ENCODE results near the gene PMPCA. TPM values are rescaled to one million over a fixed set of nuclear protein-coding genes. Genes with fewer than 3 reads are reported as not detected.

PMPCA gene
- total and polyA plus RNA-seq, 2 donors (not counting 3 experiments of a cell fraction or from before 2014, with no cell fraction given) = 69.0 to 75.3 TPM

DNA sequence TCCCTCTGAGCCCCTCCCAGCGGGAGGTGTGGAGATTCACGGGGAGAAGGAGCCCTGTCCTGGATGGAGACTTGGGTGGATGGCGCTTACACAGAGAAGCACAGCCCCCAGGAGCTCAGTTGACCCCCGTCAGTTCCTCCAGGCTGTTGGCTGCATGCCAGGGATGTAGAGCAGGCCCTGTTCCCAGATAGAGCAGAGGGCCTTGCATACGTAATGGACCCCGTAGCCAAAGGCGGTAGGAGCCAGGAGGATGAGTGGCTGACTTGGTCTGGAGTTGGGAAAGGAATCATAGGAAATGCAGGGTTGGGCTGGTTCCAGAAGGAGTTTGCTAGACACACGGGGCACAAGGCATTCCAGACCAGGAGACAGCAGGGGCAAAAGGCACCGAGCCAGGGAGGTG is 2.5 kb downstream of the PMPCA start:
- no peak for FAIRE-seq
- peaks cover 43% of the 10 kb centered on the region for H3K79me2 ChIP-seq (ENCODE audit: control insufficient read depth, insufficient read depth, low read length)
- no peak for TF ChIP-seq EZH2 (IDR thresholded peaks at IDR 0.05; ENCODE audit: borderline replicate concordance, low read depth, low read length, severe bottlenecking)
- no peak for TF ChIP-seq MYC (IDR thresholded peaks at IDR 0.05; ENCODE audit: low read depth, low read length)
- no peak for TF ChIP-seq FOS (IDR thresholded peaks at IDR 0.05; ENCODE audit: borderline replicate concordance, insufficient read depth, low read length)
- TF ChIP-seq, protein P1, sequence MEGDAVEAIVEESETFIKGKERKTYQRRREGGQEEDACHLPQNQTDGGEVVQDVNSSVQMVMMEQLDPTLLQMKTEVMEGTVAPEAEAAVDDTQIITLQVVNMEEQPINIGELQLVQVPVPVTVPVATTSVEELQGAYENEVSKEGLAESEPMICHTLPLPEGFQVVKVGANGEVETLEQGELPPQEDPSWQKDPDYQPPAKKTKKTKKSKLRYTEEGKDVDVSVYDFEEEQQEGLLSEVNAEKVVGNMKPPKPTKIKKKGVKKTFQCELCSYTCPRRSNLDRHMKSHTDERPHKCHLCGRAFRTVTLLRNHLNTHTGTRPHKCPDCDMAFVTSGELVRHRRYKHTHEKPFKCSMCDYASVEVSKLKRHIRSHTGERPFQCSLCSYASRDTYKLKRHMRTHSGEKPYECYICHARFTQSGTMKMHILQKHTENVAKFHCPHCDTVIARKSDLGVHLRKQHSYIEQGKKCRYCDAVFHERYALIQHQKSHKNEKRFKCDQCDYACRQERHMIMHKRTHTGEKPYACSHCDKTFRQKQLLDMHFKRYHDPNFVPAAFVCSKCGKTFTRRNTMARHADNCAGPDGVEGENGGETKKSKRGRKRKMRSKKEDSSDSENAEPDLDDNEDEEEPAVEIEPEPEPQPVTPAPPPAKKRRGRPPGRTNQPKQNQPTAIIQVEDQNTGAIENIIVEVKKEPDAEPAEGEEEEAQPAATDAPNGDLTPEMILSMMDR (IDR thresholded peaks at IDR 0.05; ENCODE audit: extremely low read depth in 1 of 2, insufficient read depth in 1 of 2, low read depth in 1 of 2, low read length in 2 of 2) = no peak
- TF ChIP-seq, protein P2, sequence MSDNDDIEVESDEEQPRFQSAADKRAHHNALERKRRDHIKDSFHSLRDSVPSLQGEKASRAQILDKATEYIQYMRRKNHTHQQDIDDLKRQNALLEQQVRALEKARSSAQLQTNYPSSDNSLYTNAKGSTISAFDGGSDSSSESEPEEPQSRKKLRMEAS (IDR thresholded peaks at IDR 0.05; ENCODE audit: insufficient read depth, insufficient read length) = no peak
- no peak for TF ChIP-seq GATA2 (IDR thresholded peaks at IDR 0.05; ENCODE audit: insufficient read depth, insufficient read length, low read depth, low read length)
- no peak for TF ChIP-seq POLR2A (IDR thresholded peaks at IDR 0.05; ENCODE audit: low read depth, low read length)
- no peak for TF ChIP-seq POLR2AphosphoS5 (IDR thresholded peaks at IDR 0.05; ENCODE audit: insufficient read depth, low read depth, low read length)
- TF ChIP-seq JUN (IDR thresholded peaks at IDR 0.05; ENCODE audit: borderline replicate concordance, insufficient read depth, insufficient read length, low read depth) = no peak

More for the DNA sequence above, 2.5 kb downstream of the PMPCA start:
- peaks cover 14 to 40% of the 10 kb centered on the region in 2 experiments for H3K36me3 ChIP-seq (ENCODE audit: control insufficient read depth in 2 of 2, extremely low read depth in 1 of 2, insufficient read depth in 2 of 2, low read length in 2 of 2)
- H3K4me3 ChIP-seq (replicated peaks in 1 of 3; ENCODE audit: insufficient read depth in 1 of 3, low read depth in 1 of 3, low read length in 3 of 3) = no peak overlapping the region
- H4K20me1 ChIP-seq (replicated peaks; ENCODE audit: control insufficient read depth, extremely low read depth, insufficient read depth, low read length) = no peaks in the 10 kb centered on the region
- BruUV-seq (replicated peaks) = no TSS peak
- intact Hi-C loops (cut with micrococcal nuclease) (no loop called here), dilution Hi-C loops (cut with MboI; ENCODE audit: extremely low pct_ligation_motif_present, low sequenced_read_pairs) (no loop called here)
- no peak overlapping the region for H2AFZ ChIP-seq (ENCODE audit: low read depth, low read length)
- CTCF ChIA-PET = no interaction called here
- H3K9me1 ChIP-seq (replicated peaks; ENCODE audit: control insufficient read depth, extremely low read depth, insufficient read depth, low read length) = no peaks in the 10 kb centered on the region
- peaks cover 20% of the 10 kb centered on the region for H3K4me1 ChIP-seq (ENCODE audit: control insufficient read depth, extremely low read depth, insufficient read depth, low read length)
- no peak overlapping the region for H3K27ac ChIP-seq (ENCODE audit: insufficient read depth, low read depth, low read length)
- no peak for DNase-seq (ENCODE audit: low read depth, low spot score)
- H3K27me3 ChIP-seq (ENCODE audit: control insufficient read depth in 2 of 2, insufficient read depth in 2 of 2, low read length in 2 of 2) = no peaks in the 10 kb centered on the region
- no peak overlapping the region for H3K9ac ChIP-seq (replicated peaks; ENCODE audit: extremely low read depth, insufficient read depth, low read length)
- H3K4me2 ChIP-seq (ENCODE audit: insufficient read depth, low read length) = no peak overlapping the region
- H3K9me3 ChIP-seq (replicated peaks; ENCODE audit: control insufficient read depth, insufficient read depth, low read length) = no peaks in the 10 kb centered on the region
- POLR2A ChIA-PET = interaction anchor here (0.6 kb wide), 1 partner anchor 45 kb away, joined by 3 read pairs; no protein-coding TSS in a partner anchor

All from endothelial cell of umbilical vein (primary cell).